Neural cell (in vitro differentiated cells): Measurements from ENCODE around the gene LYPD6.

Experiments
- CTCF ChIP-seq: fragments of 450-650 bp; IDR thresholded peaks from 2 replicates; pipeline ENCODE4 v1.5.1; 2014; ENCODE audit warnings: antibody characterized with exemption, mild to moderate bottlenecking, moderate library complexity; ENCODE audit not compliant: poor library complexity, severe bottlenecking
- EZH2 ChIP-seq: fragments of 200-600, 300-800 bp; shearing (Covaris generic), sonication (generic); IDR thresholded peaks from 2 replicates; pipeline ENCODE4 v1.6.1; 2014; ENCODE audit warnings: antibody characterized with exemption, low read length, borderline replicate concordance, mild to moderate bottlenecking; ENCODE audit not compliant: insufficient read depth, poor library complexity, severe bottlenecking
- POLR2AphosphoS5 ChIP-seq: IDR thresholded peaks from 2 replicates; pipeline ENCODE4 v1.6.1; 2012
- RAD21 ChIP-seq: fragments of 450-650 bp; conservative IDR thresholded peaks from 2 replicates; pipeline ENCODE4 v1.6.1; 2014; ENCODE audit warnings: antibody characterized with exemption, mild to moderate bottlenecking, moderate library complexity
- SMC3 ChIP-seq: fragments of 450-650 bp; conservative IDR thresholded peaks from 2 replicates; pipeline ENCODE4 v1.6.1; 2014; ENCODE audit warnings: antibody characterized with exemption, mild to moderate bottlenecking, moderate library complexity; ENCODE audit not compliant: poor library complexity
- TF ChIP-seq, protein P1 (sequence below): IDR thresholded peaks from 2 replicates; pipeline ENCODE4 v1.6.1; 2012; ENCODE audit warnings: borderline replicate concordance

DNA sequence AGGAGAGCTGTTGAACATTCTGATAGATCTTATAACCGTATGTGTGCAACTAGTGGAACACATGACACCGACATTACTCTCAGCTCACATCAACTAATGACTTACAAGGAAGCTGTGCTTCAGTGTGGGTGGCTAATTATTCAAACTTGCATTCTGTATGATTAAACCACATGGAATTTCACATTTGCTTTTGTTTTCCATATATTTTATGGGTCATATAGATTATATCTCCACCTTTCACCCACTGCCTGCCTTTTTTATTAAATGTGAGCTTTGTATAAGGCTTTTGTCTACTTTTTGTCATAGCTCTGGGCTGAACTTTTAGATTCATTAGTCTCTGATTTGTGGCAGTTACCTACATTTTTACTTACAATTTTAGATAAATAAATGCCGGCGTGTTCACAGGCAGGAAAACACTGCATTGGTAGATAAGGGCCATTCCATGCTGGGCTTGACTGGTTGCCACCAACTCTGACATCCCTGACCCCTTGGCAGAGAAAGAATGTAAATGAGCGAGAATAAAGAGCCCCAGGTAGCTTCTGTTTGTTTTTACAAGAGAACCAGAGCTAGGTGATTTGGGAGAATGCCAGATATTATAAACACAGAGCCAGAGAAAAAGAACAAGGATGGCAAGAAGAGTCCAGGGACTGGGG, 35.7 kb downstream of the LYPD6 start:
- no peak for TF ChIP-seq CTCF
- no peak for TF ChIP-seq EZH2
- TF ChIP-seq, protein P1, sequence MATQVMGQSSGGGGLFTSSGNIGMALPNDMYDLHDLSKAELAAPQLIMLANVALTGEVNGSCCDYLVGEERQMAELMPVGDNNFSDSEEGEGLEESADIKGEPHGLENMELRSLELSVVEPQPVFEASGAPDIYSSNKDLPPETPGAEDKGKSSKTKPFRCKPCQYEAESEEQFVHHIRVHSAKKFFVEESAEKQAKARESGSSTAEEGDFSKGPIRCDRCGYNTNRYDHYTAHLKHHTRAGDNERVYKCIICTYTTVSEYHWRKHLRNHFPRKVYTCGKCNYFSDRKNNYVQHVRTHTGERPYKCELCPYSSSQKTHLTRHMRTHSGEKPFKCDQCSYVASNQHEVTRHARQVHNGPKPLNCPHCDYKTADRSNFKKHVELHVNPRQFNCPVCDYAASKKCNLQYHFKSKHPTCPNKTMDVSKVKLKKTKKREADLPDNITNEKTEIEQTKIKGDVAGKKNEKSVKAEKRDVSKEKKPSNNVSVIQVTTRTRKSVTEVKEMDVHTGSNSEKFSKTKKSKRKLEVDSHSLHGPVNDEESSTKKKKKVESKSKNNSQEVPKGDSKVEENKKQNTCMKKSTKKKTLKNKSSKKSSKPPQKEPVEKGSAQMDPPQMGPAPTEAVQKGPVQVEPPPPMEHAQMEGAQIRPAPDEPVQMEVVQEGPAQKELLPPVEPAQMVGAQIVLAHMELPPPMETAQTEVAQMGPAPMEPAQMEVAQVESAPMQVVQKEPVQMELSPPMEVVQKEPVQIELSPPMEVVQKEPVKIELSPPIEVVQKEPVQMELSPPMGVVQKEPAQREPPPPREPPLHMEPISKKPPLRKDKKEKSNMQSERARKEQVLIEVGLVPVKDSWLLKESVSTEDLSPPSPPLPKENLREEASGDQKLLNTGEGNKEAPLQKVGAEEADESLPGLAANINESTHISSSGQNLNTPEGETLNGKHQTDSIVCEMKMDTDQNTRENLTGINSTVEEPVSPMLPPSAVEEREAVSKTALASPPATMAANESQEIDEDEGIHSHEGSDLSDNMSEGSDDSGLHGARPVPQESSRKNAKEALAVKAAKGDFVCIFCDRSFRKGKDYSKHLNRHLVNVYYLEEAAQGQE: no peak
- TF ChIP-seq SMC3: no peak
- TF ChIP-seq POLR2AphosphoS5: no peak
- TF ChIP-seq RAD21: no peak
